ENCODE data around the gene EEFSEC. TPM values are rescaled to one million over a fixed set of nuclear protein-coding genes. Genes with fewer than 3 reads are reported as not detected.

The EEFSEC gene
- total RNA-seq, 1 donor from 2014 or later: 7.1 TPM

DNA sequence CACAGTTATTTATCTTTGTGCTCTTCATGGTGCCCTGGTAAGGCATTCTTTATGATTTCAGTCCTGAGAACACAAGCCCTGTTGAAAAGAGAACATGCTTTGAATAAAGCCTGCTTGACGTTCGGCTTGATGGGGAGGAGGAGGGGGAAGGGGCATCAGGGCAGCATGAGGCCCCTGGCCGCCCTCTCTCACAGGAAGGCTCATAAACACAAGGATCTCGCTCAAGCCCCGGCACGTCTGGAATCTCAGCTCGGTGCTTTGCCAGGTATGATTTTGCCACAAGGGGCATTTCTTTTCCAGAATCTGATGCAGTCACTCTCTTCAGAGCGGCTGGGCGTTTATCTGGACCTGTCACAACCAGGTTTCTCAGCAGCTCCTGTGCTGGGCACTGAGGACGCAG is 184.0 kb downstream of the EEFSEC start:
- Mint-ChIP-seq H3K36me3 (ENCODE audit: low read depth, unreplicated experiment) (peaks cover 5% of the 10 kb centered on the region), H3K9me3 (ENCODE audit: unreplicated experiment) (no peaks in the 10 kb centered on the region), H3K27me3 (ENCODE audit: unreplicated experiment) (peaks cover 9% of the 10 kb centered on the region), H3K4me1 (ENCODE audit: unreplicated experiment) (peaks cover 11% of the 10 kb centered on the region), H3K4me3 (ENCODE audit: unreplicated experiment) (no peak overlapping the region), H3K27ac (ENCODE audit: unreplicated experiment) (no peak overlapping the region)
- DNase-seq (ENCODE audit: low spot score): no peak
- TF ChIP-seq CTCF (IDR thresholded peaks at IDR 0.05; ENCODE audit: unreplicated experiment): no peak

- H3K27me3 Mint-ChIP-seq (ENCODE audit: unreplicated experiment): peaks cover 9% of the 10 kb centered on the region
- peaks cover 5% of the 10 kb centered on the region for H3K36me3 Mint-ChIP-seq (ENCODE audit: low read depth, unreplicated experiment)
- TF ChIP-seq CTCF (IDR thresholded peaks at IDR 0.05; ENCODE audit: unreplicated experiment): no peak
- H3K9me3 Mint-ChIP-seq (ENCODE audit: unreplicated experiment): no peaks in the 10 kb centered on the region
- DNase-seq (ENCODE audit: low spot score): no peak
- H3K4me3 Mint-ChIP-seq (ENCODE audit: unreplicated experiment): no peak overlapping the region
- H3K4me1 Mint-ChIP-seq (ENCODE audit: unreplicated experiment): peaks cover 15% of the 10 kb centered on the region
- H3K27ac Mint-ChIP-seq (ENCODE audit: unreplicated experiment): no peak overlapping the region
These were observed 185.5 kb downstream of the EEFSEC start for GRCh38 chr3:128338536-128339330.

DNA sequence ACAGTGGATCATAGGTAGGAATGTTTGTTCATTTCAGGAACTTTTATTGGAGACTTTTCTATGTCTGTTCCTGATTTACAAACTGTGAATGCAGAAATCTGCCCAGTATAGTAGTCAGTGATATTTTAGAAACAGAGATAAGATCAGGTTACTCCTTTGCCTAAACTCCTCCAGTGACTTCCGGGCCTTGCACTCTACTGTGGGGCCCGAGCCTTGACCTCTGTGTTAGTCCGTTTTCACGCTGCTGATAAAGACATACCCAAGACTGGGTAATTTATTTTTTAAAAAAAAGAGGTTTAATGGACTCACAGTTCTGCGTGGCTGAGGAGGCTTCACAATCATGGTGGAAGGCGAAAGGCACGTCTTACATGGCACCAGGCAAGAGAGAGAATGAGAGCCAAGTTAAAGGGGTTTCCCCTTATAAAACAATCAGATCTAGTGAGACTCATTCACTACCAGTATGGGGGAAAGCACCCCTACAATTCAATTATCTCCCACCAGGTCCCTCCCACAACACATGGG is 186.3 kb downstream of the EEFSEC start:
- no peaks in the 10 kb centered on the region for H3K9me3 Mint-ChIP-seq (ENCODE audit: unreplicated experiment)
- H3K4me3 Mint-ChIP-seq (ENCODE audit: unreplicated experiment): no peak overlapping the region
- H3K27me3 Mint-ChIP-seq (ENCODE audit: unreplicated experiment): peaks cover 9% of the 10 kb centered on the region
- H3K27ac Mint-ChIP-seq (ENCODE audit: unreplicated experiment): no peak overlapping the region
- H3K36me3 Mint-ChIP-seq (ENCODE audit: low read depth, unreplicated experiment): peaks cover 5% of the 10 kb centered on the region
- DNase-seq (ENCODE audit: low spot score): no peak
- TF ChIP-seq CTCF (IDR thresholded peaks at IDR 0.05; ENCODE audit: unreplicated experiment): no peak
- peaks cover 14% of the 10 kb centered on the region for H3K4me1 Mint-ChIP-seq (ENCODE audit: unreplicated experiment)

GRCh38 chr3:128340198-128340903 is 187.1 kb downstream of the EEFSEC start:
- no peak for DNase-seq (ENCODE audit: low spot score)
- Mint-ChIP-seq H3K4me3 (ENCODE audit: unreplicated experiment) (peak overlapping the region; percentile 69), H3K27ac (ENCODE audit: unreplicated experiment) (no peak overlapping the region), H3K4me1 (ENCODE audit: unreplicated experiment) (peaks cover 10% of the 10 kb centered on the region), H3K27me3 (ENCODE audit: unreplicated experiment) (peaks cover 3% of the 10 kb centered on the region), H3K36me3 (ENCODE audit: low read depth, unreplicated experiment) (peaks cover 5% of the 10 kb centered on the region), H3K9me3 (ENCODE audit: unreplicated experiment) (no peaks in the 10 kb centered on the region)
- no peak for TF ChIP-seq CTCF (IDR thresholded peaks at IDR 0.05; ENCODE audit: unreplicated experiment)
